Stimulated activated CD8-positive, alpha-beta memory T cell treated with anti-CD3 and anti-CD28 coated beads, Interleukin-12 subunit alpha, Interleukin-12 subunit beta, amount 100 ng/mL, for 4 hours (primary cell): Measurements from ENCODE around the gene EIF4E1B.

Experiments used
- DNase-seq: peaks from one replicate; pipeline ENCODE4 v3.0.0-alpha.2; 2020; ENCODE audit warnings: low read depth

The EIF4E1B gene

GRCh38 chr5:176606032-176606431 is 24.4 kb upstream of the EIF4E1B start:
- DNase-seq: no peak

- DNase-seq: no peak
These were observed 23.6 kb upstream of the EIF4E1B start for GRCh38 chr5:176606875-176607274.

- DNase-seq: no peak
These were observed 22.3 kb upstream of the EIF4E1B start for GRCh38 chr5:176608142-176608705.

- DNase-seq: no peak
These were observed 21.3 kb upstream of the EIF4E1B start for GRCh38 chr5:176608937-176609723.

GRCh38 chr5:176609724-176610434 is 20.6 kb upstream of the EIF4E1B start, which contains the start of gene GPRIN1:
Gene GPRIN1 (minus strand): TSS chr5:176610156. CDS start chr5:176599834, 10,322 bp downstream.
- DNase-seq: peak; percentile 43

- DNase-seq: no peak
These were observed 20.1 kb upstream of the EIF4E1B start for GRCh38 chr5:176610435-176610773.

- no peak for DNase-seq
These were observed 19.0 kb upstream of the EIF4E1B start for GRCh38 chr5:176611435-176611834.

GRCh38 chr5:176612008-176612407 is 18.5 kb upstream of the EIF4E1B start:
- DNase-seq: no peak

GRCh38 chr5:176612855-176613254 is 17.6 kb upstream of the EIF4E1B start:
- no peak for DNase-seq

GRCh38 chr5:176614805-176615478 is 15.5 kb upstream of the EIF4E1B start:
- DNase-seq: no peak

- no peak for DNase-seq
These were observed 14.0 kb upstream of the EIF4E1B start for GRCh38 chr5:176616511-176616910.

- no peak for DNase-seq
These were observed 11.7 kb upstream of the EIF4E1B start for GRCh38 chr5:176618783-176619182.

GRCh38 chr5:176619203-176619568 is 11.3 kb upstream of the EIF4E1B start:
- DNase-seq: peak; percentile 58

- no peak for DNase-seq
These were observed 10.7 kb upstream of the EIF4E1B start for GRCh38 chr5:176619569-176620332.

- DNase-seq: no peak
These were observed 10.0 kb upstream of the EIF4E1B start for GRCh38 chr5:176620333-176620981.

- no peak for DNase-seq
These were observed 8.8 kb upstream of the EIF4E1B start for GRCh38 chr5:176621661-176622079.

- DNase-seq: no peak
These were observed 6.3 kb upstream of the EIF4E1B start for GRCh38 chr5:176624142-176624541.

GRCh38 chr5:176624938-176625337 is 5.5 kb upstream of the EIF4E1B start:
- DNase-seq: no peak

GRCh38 chr5:176625512-176625911 is 5.0 kb upstream of the EIF4E1B start:
- no peak for DNase-seq

GRCh38 chr5:176625966-176626875 is 4.3 kb upstream of the EIF4E1B start:
- no peak for DNase-seq
